Skin epidermis (tissue), 12 donors: ENCODE data around the gene ENOPH1.
"Not testable (repeated sequence)": the region's sequence is repeated elsewhere in the genome, so short reads cannot be mapped to it uniquely, and the experiment has no call there.

Experiments used
- H3K27ac ChIP-seq, 21 experiments: fragments of 200-600 bp; sonication (generic) in 11 of 21; one replicate each; pipeline ENCODE4 v1.5.0; 2020; ENCODE audit warnings: mild to moderate bottlenecking in 3 of 21, inconsistent platforms in 2 of 21, moderate library complexity in 2 of 21
- H3K4me3 ChIP-seq, 7 experiments: fragments of 200-600 bp; sonication (generic) in 2 of 7; one replicate each; pipeline ENCODE4 v1.5.0; 2020; ENCODE audit warnings: inconsistent platforms in 2 of 7, mild to moderate bottlenecking in 2 of 7, moderate library complexity in 1 of 7

Gene ENOPH1

DNA sequence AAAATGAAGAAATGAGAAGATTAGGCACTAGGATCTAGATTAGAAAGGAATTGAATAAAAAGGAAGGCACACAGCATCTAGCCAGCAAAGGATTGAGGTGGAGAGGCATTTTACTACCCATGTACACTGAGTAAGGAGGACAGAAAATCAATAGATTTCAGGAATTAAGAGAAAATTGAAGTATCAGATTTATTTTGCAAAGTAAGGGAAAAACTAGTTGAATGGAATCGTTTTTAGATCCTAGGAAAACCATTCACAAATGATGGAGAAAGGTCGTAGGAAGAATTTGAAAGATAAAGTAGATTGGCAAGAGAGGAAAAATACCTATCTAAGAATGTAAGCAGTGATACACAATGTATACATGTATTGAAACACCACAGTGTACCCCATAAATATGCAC is 31.3 kb downstream of the ENOPH1 start:
- Histone ChIP-seq H3K4me3 (no peak overlapping the region), H3K27ac (no peak overlapping the region)

DNA sequence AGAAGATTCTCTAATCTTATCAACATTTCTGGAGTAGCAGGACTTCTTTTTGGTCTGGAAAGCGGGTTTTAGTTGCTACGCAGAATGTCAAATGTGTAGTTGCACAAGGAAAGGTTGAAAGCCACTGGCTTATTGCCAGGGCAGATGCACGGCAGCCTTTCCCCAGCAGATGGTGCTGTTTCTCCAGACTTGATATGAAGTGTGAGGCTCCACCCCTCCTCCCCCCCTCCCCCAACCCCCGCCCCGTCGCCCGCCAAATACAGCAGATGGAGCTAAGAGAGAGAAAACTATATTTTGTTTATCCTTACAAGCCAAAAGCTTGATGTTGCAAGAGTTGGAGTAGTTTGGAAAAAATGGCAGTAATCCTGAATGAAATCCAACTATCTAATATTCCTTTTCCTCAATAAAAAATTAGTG is 32.0 kb downstream of the ENOPH1 start:
- no peak overlapping the region for H3K27ac ChIP-seq
- H3K4me3 ChIP-seq: no peak overlapping the region

- Histone ChIP-seq H3K4me3 (no peak overlapping the region), H3K27ac (no peak overlapping the region)
Measured at GRCh38 chr4:82463221-82463620, 32.8 kb downstream of the ENOPH1 start.

GRCh38 chr4:82467471-82467870 is 37.1 kb downstream of the ENOPH1 start:
- Histone ChIP-seq H3K4me3 (no peak overlapping the region), H3K27ac (no peak overlapping the region)

GRCh38 chr4:82469791-82470345 is 39.5 kb downstream of the ENOPH1 start:
- H3K4me3 ChIP-seq: no peak overlapping the region
- no peak overlapping the region for H3K27ac ChIP-seq

GRCh38 chr4:82473080-82473479 is 42.7 kb downstream of the ENOPH1 start:
- not testable (repeated sequence) for H3K4me3 ChIP-seq, H3K27ac ChIP-seq

GRCh38 chr4:82473621-82474164 is 43.3 kb downstream of the ENOPH1 start:
- no peak overlapping the region for H3K4me3 ChIP-seq
- H3K27ac ChIP-seq: no peak overlapping the region

DNA sequence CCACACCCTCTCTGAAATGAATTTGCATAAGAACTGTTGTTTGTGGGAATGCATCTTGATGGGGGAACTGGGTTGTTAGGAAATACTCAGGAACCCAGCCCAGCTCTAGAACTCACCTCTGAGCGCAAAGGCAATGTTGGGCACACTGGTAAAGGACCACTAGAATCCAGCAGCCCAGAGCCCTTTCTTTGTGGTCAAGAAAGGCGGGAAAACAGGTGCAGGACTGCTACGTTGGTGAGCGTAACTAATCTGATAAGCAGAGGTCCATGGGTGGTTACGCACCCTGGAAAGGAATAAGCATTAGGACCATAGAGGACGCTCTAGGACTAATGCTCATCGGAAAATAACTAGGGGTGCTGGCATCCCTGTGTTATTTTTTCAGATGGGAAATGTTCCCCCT is 45.5 kb downstream of the ENOPH1 start:
- not testable (repeated sequence) for H3K27ac ChIP-seq, H3K4me3 ChIP-seq

DNA sequence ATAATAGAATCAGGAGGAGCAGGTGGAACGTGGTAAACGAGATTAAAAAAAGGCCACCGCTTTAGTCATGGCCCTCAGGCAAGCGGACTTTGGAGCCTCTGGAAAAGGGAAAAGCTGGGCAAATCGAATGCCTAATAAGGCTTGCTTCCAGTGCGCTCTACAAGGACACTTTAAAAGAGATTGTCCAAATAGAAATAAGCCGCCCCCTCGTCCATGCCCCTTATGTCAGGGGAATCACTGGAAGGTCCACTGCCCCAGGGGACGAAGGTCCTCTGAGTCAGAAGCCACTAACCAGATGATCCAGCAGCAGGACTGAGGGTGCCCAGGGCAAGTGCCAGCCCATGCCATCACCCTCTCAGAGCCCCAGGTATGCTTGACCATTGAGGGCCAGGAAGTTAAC is 47.1 kb downstream of the ENOPH1 start:
- not testable (repeated sequence) for H3K4me3 ChIP-seq, H3K27ac ChIP-seq

- no peak overlapping the region for H3K27ac ChIP-seq
Measured at GRCh38 chr4:82479562-82479961, 49.2 kb downstream of the ENOPH1 start.

DNA sequence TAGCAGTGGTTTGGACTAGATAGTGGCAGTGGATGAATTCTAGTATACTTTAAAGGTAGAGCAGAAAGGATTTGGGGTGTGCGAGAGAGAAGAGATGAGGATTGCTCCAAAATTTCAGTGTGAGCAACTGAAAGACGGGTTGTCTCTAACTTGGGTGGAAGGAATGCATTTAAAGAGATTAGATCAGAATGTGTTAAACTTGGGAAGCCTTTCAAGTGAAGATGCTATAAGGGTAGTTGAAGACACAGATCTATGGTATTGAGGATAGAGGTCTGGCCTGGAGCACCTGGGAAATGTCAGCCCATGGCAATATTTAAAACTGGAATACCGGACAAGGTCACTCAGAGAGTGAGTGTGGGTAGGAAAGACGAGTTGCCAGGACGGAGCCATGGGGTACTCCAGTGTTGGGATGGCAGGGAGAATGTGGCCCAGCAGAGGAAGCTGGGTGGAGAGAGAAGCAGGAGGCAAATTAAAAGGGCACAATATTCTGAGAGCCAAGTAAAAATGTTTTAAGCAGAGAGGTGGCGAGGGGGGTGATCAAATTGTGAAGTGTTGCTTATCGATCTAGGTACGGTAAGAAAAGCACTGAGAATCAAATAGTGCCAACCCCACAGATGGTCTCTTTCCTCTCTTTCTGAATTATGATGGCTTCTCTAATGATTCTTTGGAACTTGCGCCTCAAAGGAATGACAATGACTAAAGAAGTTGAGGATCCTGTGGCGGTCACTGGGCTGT is 50.5 kb downstream of the ENOPH1 start:
- Histone ChIP-seq H3K4me3 (no peak overlapping the region), H3K27ac (no peak overlapping the region)

More at GRCh38 chr4:82479562-82479961, 49.2 kb downstream of the ENOPH1 start:
- no peak overlapping the region for H3K4me3 ChIP-seq

- Histone ChIP-seq H3K4me3 (no peak overlapping the region), H3K27ac (no peak overlapping the region)
Measured at GRCh38 chr4:82481506-82481840, 51.1 kb downstream of the ENOPH1 start.

- Histone ChIP-seq H3K4me3 (no peak overlapping the region), H3K27ac (no peak overlapping the region)
Measured at GRCh38 chr4:82482387-82482786, 52.0 kb downstream of the ENOPH1 start.

DNA sequence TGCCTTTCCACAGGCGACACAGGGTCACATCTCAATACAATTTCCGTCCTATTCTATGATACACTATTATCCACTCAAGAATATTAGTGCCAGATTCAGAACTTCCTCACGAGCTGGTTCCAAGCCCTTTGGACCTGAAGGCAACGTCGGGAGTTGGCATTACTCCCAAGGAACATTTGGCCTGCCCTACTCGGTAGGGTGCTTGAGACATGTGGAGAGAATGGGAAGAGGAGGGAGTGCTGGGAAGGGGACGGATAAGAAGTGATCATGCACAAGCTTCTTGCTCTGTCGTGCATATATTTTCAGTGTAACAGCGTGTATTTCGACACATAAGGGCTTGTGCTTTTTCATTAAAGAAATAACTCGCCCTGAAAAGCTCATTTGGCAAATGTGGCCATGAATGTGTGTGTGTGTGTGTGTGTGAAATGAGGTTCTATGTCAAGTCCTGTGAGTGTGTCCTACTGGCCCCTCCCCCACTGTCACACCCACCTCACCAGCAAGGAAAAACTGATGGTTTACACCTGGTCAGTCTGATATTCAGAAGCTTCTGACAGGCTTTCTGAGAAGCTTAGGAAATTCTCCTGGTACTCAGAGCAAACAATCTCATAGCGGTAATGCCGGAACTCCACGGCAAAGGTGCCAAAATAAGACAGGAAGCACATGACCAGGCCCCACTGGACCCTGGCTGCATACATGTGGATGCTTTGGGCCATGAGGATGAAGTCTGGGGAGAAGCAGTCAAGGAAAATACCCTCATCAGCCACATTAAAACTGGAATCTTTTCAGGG is 54.8 kb downstream of the ENOPH1 start:
- Histone ChIP-seq H3K4me3 (no peak overlapping the region), H3K27ac (no peak overlapping the region)

GRCh38 chr4:82489076-82489475 is 58.7 kb downstream of the ENOPH1 start:
- Histone ChIP-seq H3K4me3 (no peak overlapping the region), H3K27ac (no peak overlapping the region)

- Histone ChIP-seq H3K27ac (no peak overlapping the region), H3K4me3 (no peak overlapping the region)
Measured at GRCh38 chr4:82489987-82490386, 59.6 kb downstream of the ENOPH1 start.

GRCh38 chr4:82491251-82491960 is 61.0 kb downstream of the ENOPH1 start:
- H3K4me3 ChIP-seq: no peak overlapping the region
- H3K27ac ChIP-seq: no peak overlapping the region

- no peak overlapping the region for H3K4me3 ChIP-seq
- no peak overlapping the region for H3K27ac ChIP-seq
Measured at GRCh38 chr4:82493721-82494425, 63.5 kb downstream of the ENOPH1 start.

DNA sequence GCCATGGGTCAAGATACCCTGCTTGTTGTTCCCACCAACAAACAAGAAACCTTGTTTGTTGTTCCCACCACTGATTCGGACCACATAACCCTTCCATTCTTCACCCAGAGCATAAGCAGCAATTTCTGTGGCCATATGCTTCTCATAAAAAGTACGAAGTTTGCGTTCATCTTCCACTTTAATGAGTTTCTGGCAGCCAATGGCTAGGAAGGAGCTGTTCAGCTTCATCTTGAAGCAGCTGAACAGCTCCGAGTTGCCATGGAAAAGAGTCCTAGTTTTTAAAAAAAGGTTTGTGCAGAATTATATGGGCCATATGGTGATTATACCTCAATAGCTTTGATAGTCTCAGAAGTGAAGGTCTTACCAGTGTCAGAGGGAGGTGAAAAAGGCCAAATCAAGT is 65.3 kb downstream of the ENOPH1 start:
- H3K27ac ChIP-seq: no peak overlapping the region
- H3K4me3 ChIP-seq: no peak overlapping the region

DNA sequence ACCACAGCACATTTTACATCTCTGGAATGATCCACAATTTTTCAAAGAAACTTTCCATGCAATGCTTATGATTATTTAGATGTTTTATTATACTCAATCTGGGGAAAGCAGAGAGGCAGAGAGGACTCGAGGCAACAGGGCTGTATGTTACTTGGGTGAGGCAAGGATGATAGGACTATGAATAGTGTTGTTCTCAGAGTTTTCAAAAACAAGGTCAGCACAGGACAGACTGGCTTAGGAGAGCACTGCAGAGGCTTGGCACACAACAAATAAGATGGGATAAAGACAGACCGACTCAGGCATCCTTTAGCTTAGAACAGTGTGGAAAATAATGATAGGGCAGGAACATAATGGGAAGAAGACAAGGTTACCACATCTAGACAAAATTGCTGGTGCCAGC is 66.0 kb downstream of the ENOPH1 start:
- no peak overlapping the region for H3K27ac ChIP-seq
- no peak overlapping the region for H3K4me3 ChIP-seq
